DND-41 (cell line): Measurements from ENCODE around the gene ZBTB8A.
A peak's percentile ranks its signal among the peaks of the same experiment; 100 is the strongest.

Experiments used
- ATAC-seq: fragments of 200-7000 bp; cut with Tn5 transposase; 3 replicates; pipeline ENCODE4 v1.9.1; 2021; ENCODE audit warnings: low read depth; ENCODE audit not compliant: insufficient read depth
- DNase-seq: peaks from one replicate; pipeline ENCODE4 v3.0.0-alpha.2; 2020
- H2AFZ ChIP-seq: 2 replicates; pipeline ENCODE4 v1.6.0; 2012; ENCODE audit warnings: low read depth, low read length
- H3K27ac ChIP-seq: 2 replicates; pipeline ENCODE4 v1.5.1; 2012; ENCODE audit warnings: low read length, inconsistent platforms
- H3K27me3 ChIP-seq: fragments of 200-600 bp; sonication (generic); 2 replicates; pipeline ENCODE4 v1.6.0; 2012; ENCODE audit warnings: low read length, mild to moderate bottlenecking, inconsistent platforms; ENCODE audit not compliant: insufficient read depth, poor library complexity
- H3K36me3 ChIP-seq: 2 replicates; pipeline ENCODE4 v1.5.1; 2012; ENCODE audit warnings: low read length, inconsistent platforms; ENCODE audit not compliant: insufficient read depth
- H3K4me1 ChIP-seq: 2 replicates; pipeline ENCODE4 v1.5.1; 2012; ENCODE audit warnings: mild to moderate bottlenecking, low read length; ENCODE audit not compliant: insufficient read depth
- H3K4me2 ChIP-seq: 2 replicates; pipeline ENCODE4 v1.6.0; 2012; ENCODE audit warnings: mild to moderate bottlenecking, moderate library complexity, low read length, inconsistent platforms; ENCODE audit not compliant: insufficient read depth
- H3K4me3 ChIP-seq, 2 experiments: fragments of 200-600 bp in 1 of 2; shearing (Covaris generic) in 1 of 2; 2 replicates each; pipeline ENCODE4 v1.5.1; 2012 to 2016; ENCODE audit warnings: inconsistent platforms in 2 of 2, low read length in 2 of 2, mild to moderate bottlenecking in 2 of 2, low read depth in 1 of 2, moderate library complexity in 1 of 2
- H3K79me2 ChIP-seq: 2 replicates; pipeline ENCODE4 v1.6.0; 2012; ENCODE audit warnings: low read length, inconsistent platforms; ENCODE audit not compliant: insufficient read depth
- H3K9ac ChIP-seq: 2 replicates; pipeline ENCODE4 v1.6.0; 2012; ENCODE audit warnings: low read depth, mild to moderate bottlenecking, inconsistent platforms, low read length, moderate library complexity
- H3K9me3 ChIP-seq: 2 replicates; pipeline ENCODE4 v1.5.1; 2012; ENCODE audit warnings: low read length, moderate library complexity, mild to moderate bottlenecking, inconsistent platforms; ENCODE audit not compliant: insufficient read depth, severe bottlenecking
- H4K20me1 ChIP-seq: 2 replicates; pipeline ENCODE4 v1.6.0; 2012; ENCODE audit warnings: low read length; ENCODE audit not compliant: insufficient read depth
- EZH2 ChIP-seq: IDR thresholded peaks from 3 replicates; pipeline ENCODE4 v1.6.1; 2012; ENCODE audit warnings: borderline replicate concordance, low read depth, mild to moderate bottlenecking, moderate library complexity, low read length, inconsistent platforms; ENCODE audit not compliant: severe bottlenecking
- TF ChIP-seq, protein P1 (sequence below): IDR thresholded peaks from 2 replicates; pipeline ENCODE4 v1.5.1; 2012; ENCODE audit warnings: borderline replicate concordance, low read length, moderate library complexity, mild to moderate bottlenecking; ENCODE audit not compliant: poor library complexity, severe bottlenecking; ENCODE audit errors: extremely low read depth

The ZBTB8A gene

DNA sequence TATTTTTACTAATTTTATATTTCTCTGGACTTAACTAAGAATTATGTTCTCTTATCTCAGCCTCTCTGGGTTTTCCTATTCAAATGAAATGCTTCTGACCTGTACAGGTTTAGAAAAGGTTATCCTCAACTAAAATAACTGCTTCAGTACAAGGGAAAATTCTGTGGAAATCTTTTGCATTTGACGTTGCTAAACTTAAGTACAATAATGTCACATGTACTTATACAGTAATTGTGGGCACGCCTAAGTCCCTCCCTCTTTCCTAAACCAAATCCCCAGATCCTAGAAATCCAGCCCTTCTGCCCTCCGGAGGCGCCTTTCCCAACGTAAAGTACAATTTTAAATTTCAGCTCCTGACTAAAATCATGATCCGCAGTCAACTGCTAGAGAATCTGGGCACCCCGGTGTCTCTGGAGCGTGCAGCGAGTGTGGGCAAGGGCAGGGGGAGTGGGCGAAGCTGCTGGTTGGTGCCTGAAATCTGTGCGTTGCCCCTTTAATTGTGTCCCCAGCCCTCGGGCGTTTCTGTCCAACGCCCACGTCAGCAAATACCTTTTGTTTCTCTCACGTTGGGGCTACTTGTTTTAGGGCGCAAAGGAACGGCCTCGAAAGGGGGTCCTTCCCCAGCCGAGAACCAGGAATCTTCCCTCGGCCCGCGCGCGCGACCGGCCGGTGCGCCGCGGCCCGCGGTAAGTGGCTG is at the start of gene ZBTB8A:
Gene ZBTB8A, plus strand, starts transcription at position 541 of the 697 bp plus-strand sequence. CDS start 53,505 bp downstream, outside the sequence.
- DNase-seq (peak; percentile 55), ATAC-seq (peak; percentile 76)
- peak within 1 kb of the TSS; percentile 50 for H3K9ac ChIP-seq
- H4K20me1 ChIP-seq = no peaks in the 10 kb centered on the region
- peak within 1 kb of the TSS; percentile 71 for H3K4me2 ChIP-seq
- TF ChIP-seq, protein P1, sequence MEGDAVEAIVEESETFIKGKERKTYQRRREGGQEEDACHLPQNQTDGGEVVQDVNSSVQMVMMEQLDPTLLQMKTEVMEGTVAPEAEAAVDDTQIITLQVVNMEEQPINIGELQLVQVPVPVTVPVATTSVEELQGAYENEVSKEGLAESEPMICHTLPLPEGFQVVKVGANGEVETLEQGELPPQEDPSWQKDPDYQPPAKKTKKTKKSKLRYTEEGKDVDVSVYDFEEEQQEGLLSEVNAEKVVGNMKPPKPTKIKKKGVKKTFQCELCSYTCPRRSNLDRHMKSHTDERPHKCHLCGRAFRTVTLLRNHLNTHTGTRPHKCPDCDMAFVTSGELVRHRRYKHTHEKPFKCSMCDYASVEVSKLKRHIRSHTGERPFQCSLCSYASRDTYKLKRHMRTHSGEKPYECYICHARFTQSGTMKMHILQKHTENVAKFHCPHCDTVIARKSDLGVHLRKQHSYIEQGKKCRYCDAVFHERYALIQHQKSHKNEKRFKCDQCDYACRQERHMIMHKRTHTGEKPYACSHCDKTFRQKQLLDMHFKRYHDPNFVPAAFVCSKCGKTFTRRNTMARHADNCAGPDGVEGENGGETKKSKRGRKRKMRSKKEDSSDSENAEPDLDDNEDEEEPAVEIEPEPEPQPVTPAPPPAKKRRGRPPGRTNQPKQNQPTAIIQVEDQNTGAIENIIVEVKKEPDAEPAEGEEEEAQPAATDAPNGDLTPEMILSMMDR = no peak
- TF ChIP-seq EZH2 = peak; percentile 69
- H2AFZ ChIP-seq = peak within 1 kb of the TSS; percentile 75
- no peaks in the 10 kb centered on the region for H3K36me3 ChIP-seq
- H3K27me3 ChIP-seq = peaks cover 47% of the 10 kb centered on the region
- no peak within 1 kb of the TSS for H3K27ac ChIP-seq
- peak within 1 kb of the TSS; percentile 29 to 61; a peak in 3 of 4 replicates for H3K4me3 ChIP-seq
- no peaks in the 10 kb centered on the region for H3K79me2 ChIP-seq
- H3K9me3 ChIP-seq = no peaks in the 10 kb centered on the region
- H3K4me1 ChIP-seq = peaks cover 16% of the 10 kb centered on the region

DNA sequence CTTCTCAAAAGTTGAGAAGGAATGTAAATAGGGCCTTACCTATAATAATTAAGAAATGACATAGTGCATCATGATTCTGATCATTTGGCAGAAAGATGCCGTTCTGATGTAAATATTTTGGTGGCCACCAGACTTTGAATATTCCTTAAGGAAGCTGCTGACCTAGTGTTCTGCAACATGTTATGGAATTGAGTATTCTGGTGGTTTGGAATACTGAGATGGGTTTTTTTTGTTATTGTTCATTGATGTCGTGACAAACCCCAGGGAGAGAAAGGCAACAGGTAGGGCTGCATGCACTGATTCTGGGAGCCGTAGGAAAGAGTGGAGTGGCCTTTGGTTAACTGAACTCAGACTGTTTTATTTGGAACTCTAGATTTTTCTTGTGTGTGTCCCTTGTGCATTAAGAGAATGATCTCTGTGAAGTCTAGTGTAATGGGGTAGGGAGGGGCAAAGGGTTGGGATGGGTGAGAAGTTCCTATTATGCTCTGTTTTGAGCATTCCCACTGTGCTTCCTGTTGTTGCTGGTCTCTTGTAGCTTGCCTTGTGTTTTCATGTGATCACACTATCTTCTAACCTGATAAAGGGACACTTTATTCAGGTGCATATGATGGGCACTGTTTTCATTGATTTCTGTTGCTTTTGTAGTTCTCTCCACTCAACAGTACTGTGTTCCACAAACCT is 49.3 kb upstream of the ZBTB8A start:
- TF ChIP-seq EZH2 = no peak
- TF ChIP-seq, protein P1 = no peak
- no peak overlapping the region for H3K4me3 ChIP-seq
- no peak overlapping the region for H2AFZ ChIP-seq
- no peak overlapping the region for H3K27ac ChIP-seq
- ATAC-seq = no peak
- H3K4me2 ChIP-seq = no peak overlapping the region
- DNase-seq = no peak
- no peaks in the 10 kb centered on the region for H3K4me1 ChIP-seq
- H3K9ac ChIP-seq = no peak overlapping the region
- H3K79me2 ChIP-seq = no peaks in the 10 kb centered on the region
- no peaks in the 10 kb centered on the region for H3K36me3 ChIP-seq
- no peaks in the 10 kb centered on the region for H3K9me3 ChIP-seq
- H4K20me1 ChIP-seq = no peaks in the 10 kb centered on the region
- H3K27me3 ChIP-seq = peaks cover 18% of the 10 kb centered on the region

DNA sequence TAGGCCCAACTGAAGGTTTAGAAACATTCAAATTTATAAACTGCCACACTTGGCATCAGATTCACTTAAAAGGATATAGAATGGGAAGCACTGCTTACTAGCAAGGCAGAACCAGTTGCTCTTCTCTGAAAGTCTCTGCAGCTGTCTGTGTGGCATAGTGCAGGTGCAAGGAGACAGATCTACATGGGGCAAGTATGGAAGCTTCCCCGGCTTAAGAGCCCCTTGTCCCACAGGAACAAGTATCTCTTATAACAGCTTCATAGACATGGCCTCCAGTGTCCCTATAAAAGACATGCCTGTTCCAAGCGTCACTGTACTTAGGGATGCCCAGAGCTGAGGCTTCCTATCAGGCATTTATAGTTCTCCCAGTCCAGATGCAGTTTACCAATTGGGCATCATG is 47.8 kb upstream of the ZBTB8A start:
- Histone ChIP-seq H3K36me3 (no peaks in the 10 kb centered on the region), H4K20me1 (no peaks in the 10 kb centered on the region), H3K27me3 (peaks cover 14% of the 10 kb centered on the region), H3K4me1 (no peaks in the 10 kb centered on the region), H3K9me3 (no peaks in the 10 kb centered on the region), H3K27ac (no peak overlapping the region), H3K9ac (no peak overlapping the region), H3K4me2 (no peak overlapping the region), H3K79me2 (no peaks in the 10 kb centered on the region), H3K4me3 (no peak overlapping the region), H2AFZ (no peak overlapping the region)
- TF ChIP-seq EZH2 = no peak
- TF ChIP-seq, protein P1 = no peak
- DNase-seq = no peak
- no peak for ATAC-seq
